ENCODE results near the gene STAM. TPM values are rescaled to one million over a fixed set of nuclear protein-coding genes. Genes with fewer than 3 reads are reported as not detected.
A peak's percentile ranks its signal among the peaks of the same experiment; 100 is the strongest.

The STAM gene
- total RNA-seq, 1 experiment from 2014 or later, result 38.8 TPM

DNA sequence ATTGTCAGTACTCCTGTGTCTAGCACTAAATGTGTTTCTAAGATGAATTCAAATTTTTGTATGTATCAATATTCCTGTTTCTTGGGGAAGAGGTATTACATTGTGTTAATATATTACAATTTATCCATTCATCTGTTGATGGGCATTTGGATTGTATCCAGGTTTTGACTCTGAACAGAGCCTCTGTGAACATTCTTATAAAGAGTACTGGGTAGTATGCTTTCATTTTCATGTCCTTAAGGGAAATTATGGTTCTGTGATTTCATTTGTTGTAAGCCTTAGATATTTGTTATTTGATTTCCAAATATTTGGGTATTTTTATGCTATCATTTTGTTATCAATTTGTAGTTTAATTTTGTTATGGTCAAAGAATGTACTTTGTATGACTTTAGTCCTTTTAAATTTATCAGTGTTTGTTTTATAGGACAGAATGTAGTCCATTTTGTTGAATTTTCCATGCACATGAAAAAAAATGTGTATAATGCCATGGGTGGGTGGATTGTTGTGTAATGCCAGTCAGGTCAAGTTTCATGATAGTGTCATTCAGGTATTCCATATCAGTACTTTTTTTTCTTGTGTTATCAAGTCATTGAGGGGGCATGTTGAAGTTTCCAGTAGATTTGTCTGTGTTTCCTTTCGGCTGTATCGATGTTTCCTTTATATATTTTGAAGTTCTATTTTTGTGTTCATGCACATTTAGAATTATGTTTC, 38.4 kb downstream of the STAM start:
- Histone ChIP-seq H3K27ac (0 out of 2 replicates have a peak overlapping the region, but pooled peaks have one; percentile 1), H3K4me1 (replicated peaks; ENCODE audit: insufficient read depth) (0 out of 2 replicates have a peak, but pooled peaks cover 4% of the 10 kb centered on the region), H3F3A (ENCODE audit: insufficient read depth, low read depth) (no peaks in the 10 kb centered on the region), H3K27me3 (ENCODE audit: insufficient read depth, low read depth) (no peaks in the 10 kb centered on the region), H2AFZ (no peak overlapping the region), H3K9me2 (ENCODE audit: insufficient read depth) (no peaks in the 10 kb centered on the region), H4K20me1 (ENCODE audit: insufficient read depth) (no peaks in the 10 kb centered on the region), H3K4me2 (no peak overlapping the region), H3K36me3 (ENCODE audit: low read depth) (no peaks in the 10 kb centered on the region), H3K9me3 (ENCODE audit: insufficient read depth, low read depth) (no peaks in the 10 kb centered on the region), H3K4me3 (no peak overlapping the region), H3K79me2 (ENCODE audit: low read depth) (peaks cover 73% of the 10 kb centered on the region)
- no peak for DNase-seq
- ChIA-PET POLR2A (ENCODE audit: unreplicated experiment) (no interaction called here), CTCF (no interaction called here)
- TF ChIP-seq, protein P1, sequence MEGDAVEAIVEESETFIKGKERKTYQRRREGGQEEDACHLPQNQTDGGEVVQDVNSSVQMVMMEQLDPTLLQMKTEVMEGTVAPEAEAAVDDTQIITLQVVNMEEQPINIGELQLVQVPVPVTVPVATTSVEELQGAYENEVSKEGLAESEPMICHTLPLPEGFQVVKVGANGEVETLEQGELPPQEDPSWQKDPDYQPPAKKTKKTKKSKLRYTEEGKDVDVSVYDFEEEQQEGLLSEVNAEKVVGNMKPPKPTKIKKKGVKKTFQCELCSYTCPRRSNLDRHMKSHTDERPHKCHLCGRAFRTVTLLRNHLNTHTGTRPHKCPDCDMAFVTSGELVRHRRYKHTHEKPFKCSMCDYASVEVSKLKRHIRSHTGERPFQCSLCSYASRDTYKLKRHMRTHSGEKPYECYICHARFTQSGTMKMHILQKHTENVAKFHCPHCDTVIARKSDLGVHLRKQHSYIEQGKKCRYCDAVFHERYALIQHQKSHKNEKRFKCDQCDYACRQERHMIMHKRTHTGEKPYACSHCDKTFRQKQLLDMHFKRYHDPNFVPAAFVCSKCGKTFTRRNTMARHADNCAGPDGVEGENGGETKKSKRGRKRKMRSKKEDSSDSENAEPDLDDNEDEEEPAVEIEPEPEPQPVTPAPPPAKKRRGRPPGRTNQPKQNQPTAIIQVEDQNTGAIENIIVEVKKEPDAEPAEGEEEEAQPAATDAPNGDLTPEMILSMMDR (conservative IDR thresholded peaks at IDR 0.05), result no peak
- TF ChIP-seq EZH2 (IDR thresholded peaks at IDR 0.05; ENCODE audit: low read depth), result no peak
- BruUV-seq (replicated peaks), result no TSS peak
- intact Hi-C loops (cut with micrococcal nuclease; ENCODE audit: unreplicated experiment), result loop anchor here (1.0 kb wide), 1 partner anchor 34 kb away; no protein-coding TSS in a partner anchor

DNA sequence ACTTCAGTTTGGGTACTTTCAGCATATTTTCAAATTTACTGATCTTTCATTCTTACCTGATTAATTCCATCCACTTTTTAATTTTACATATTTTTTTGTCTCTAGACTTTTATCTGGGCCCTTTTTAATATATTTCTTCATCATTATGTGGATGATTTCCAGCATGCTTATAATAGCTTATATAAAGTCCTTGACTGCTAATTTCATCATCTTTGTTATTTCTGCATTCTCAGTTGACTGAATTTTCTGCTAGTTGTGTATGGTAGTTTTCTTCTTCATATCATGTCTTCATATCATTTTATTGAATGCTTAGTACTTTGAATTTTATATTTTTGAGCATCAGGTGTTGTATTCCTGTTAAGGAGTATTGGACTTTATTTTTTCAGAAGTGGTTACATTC, 39.6 kb downstream of the STAM start:
- Histone ChIP-seq H4K20me1 (ENCODE audit: insufficient read depth) (no peaks in the 10 kb centered on the region), H3F3A (ENCODE audit: insufficient read depth, low read depth) (no peaks in the 10 kb centered on the region), H3K36me3 (ENCODE audit: low read depth) (no peaks in the 10 kb centered on the region), H3K27ac (0 out of 2 replicates have a peak overlapping the region, but pooled peaks have one; percentile 23), H3K79me2 (ENCODE audit: low read depth) (peaks cover 77% of the 10 kb centered on the region), H3K4me2 (no peak overlapping the region), H3K9me3 (ENCODE audit: insufficient read depth, low read depth) (no peaks in the 10 kb centered on the region), H3K27me3 (ENCODE audit: insufficient read depth, low read depth) (no peaks in the 10 kb centered on the region), H2AFZ (no peak overlapping the region), H3K9me2 (ENCODE audit: insufficient read depth) (no peaks in the 10 kb centered on the region), H3K4me1 (replicated peaks; ENCODE audit: insufficient read depth) (0 out of 2 replicates have a peak, but pooled peaks cover 4% of the 10 kb centered on the region), H3K4me3 (no peak overlapping the region)
- no peak for DNase-seq
- BruUV-seq (replicated peaks), result no TSS peak
- POLR2A ChIA-PET (ENCODE audit: unreplicated experiment), result no interaction called here
- intact Hi-C loops (cut with micrococcal nuclease; ENCODE audit: unreplicated experiment), result no loop called here
- TF ChIP-seq, protein P1 (conservative IDR thresholded peaks at IDR 0.05), result no peak
- TF ChIP-seq EZH2 (IDR thresholded peaks at IDR 0.05; ENCODE audit: low read depth), result no peak
- CTCF ChIA-PET, result no interaction called here

DNA sequence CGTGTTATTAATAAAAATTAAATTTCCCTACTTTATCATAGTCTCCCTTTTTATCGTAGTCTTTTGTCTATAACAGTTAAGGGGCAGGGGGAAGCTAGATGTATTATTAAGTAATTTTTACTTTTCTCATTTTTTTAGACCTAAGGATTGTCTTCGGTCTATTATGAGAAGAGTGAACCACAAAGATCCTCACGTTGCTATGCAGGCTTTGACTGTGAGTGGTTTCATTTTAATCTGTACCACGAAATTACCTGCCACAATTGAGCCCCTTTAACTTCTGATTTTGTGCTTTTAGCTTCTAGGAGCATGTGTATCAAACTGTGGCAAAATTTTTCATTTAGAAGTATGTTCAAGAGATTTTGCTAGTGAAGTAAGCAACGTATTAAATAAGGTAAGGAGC, 40.6 kb downstream of the STAM start:
- intact Hi-C loops (cut with micrococcal nuclease; ENCODE audit: unreplicated experiment), result no loop called here
- H3K4me2 ChIP-seq, result no peak overlapping the region
- ChIA-PET CTCF (no interaction called here), POLR2A (ENCODE audit: unreplicated experiment) (no interaction called here)
- H3K36me3 ChIP-seq (ENCODE audit: low read depth), result no peaks in the 10 kb centered on the region
- no peaks in the 10 kb centered on the region for H3K27me3 ChIP-seq (ENCODE audit: insufficient read depth, low read depth)
- H3K27ac ChIP-seq, result no peak overlapping the region
- 0 out of 2 replicates have a peak, but pooled peaks cover 4% of the 10 kb centered on the region for H3K4me1 ChIP-seq (replicated peaks; ENCODE audit: insufficient read depth)
- no peak for DNase-seq
- H2AFZ ChIP-seq, result no peak overlapping the region
- H3K9me3 ChIP-seq (ENCODE audit: insufficient read depth, low read depth), result no peaks in the 10 kb centered on the region
- no peaks in the 10 kb centered on the region for H3F3A ChIP-seq (ENCODE audit: insufficient read depth, low read depth)
- peaks cover 67% of the 10 kb centered on the region for H3K79me2 ChIP-seq (ENCODE audit: low read depth)
- no TSS peak for BruUV-seq (replicated peaks)
- H4K20me1 ChIP-seq (ENCODE audit: insufficient read depth), result no peaks in the 10 kb centered on the region
- H3K4me3 ChIP-seq, result no peak overlapping the region
- TF ChIP-seq EZH2 (IDR thresholded peaks at IDR 0.05; ENCODE audit: low read depth), result no peak
- TF ChIP-seq, protein P1 (conservative IDR thresholded peaks at IDR 0.05), result no peak
- no peaks in the 10 kb centered on the region for H3K9me2 ChIP-seq (ENCODE audit: insufficient read depth)
